ENCODE data around the gene DTNBP1. TPM values are rescaled to one million over a fixed set of nuclear protein-coding genes. Genes with fewer than 3 reads are reported as not detected.

Gene DTNBP1
- total and polyA plus RNA-seq, 4 donors: 26.2 to 37.1 (median 27.6) TPM

GRCh38 chr6:15638373-15638772, 24.5 kb downstream of the DTNBP1 start:
- Histone ChIP-seq H3K9me3 (ENCODE audit: control insufficient read depth, low read length) (no peaks in the 10 kb centered on the region), H3K27me3 (ENCODE audit: control insufficient read depth in 1 of 2, insufficient read depth in 2 of 2, low read length in 1 of 2) (no peaks in the 10 kb centered on the region), H3K4me3 (ENCODE audit: low read length in 2 of 2) (no peak overlapping the region), H3K27ac (ENCODE audit: low read depth in 1 of 2, low read length in 2 of 2) (no peak overlapping the region), H3K36me3 (ENCODE audit: control insufficient read depth in 1 of 2, insufficient read depth in 2 of 2, low read length in 1 of 2) (no peaks in the 10 kb centered on the region), H3K4me1 (ENCODE audit: control insufficient read depth in 1 of 2, insufficient read depth in 2 of 2, low read length in 2 of 2) (no peaks in the 10 kb centered on the region)
- DNase-seq: no peak
- ATAC-seq (ENCODE audit: low FRiP score): no peak
- intact Hi-C loops (cut with DNase I): no loop called here

GRCh38 chr6:15631432-15631831, 31.4 kb downstream of the DTNBP1 start:
- H3K4me1 ChIP-seq (ENCODE audit: control insufficient read depth in 1 of 2, insufficient read depth in 2 of 2, low read length in 2 of 2): no peaks in the 10 kb centered on the region
- DNase-seq (no peak), ATAC-seq (ENCODE audit: low FRiP score) (no peak)
- no peaks in the 10 kb centered on the region for H3K36me3 ChIP-seq (ENCODE audit: control insufficient read depth in 1 of 2, insufficient read depth in 2 of 2, low read length in 1 of 2)
- 85% methylated on average over 2 of the region's 2 CpGs for WGBS, 2 donors
- intact Hi-C loops (cut with DNase I): no loop called here
- no peak overlapping the region for H3K27ac ChIP-seq (ENCODE audit: low read depth in 1 of 2, low read length in 2 of 2)
- no peak overlapping the region for H3K4me3 ChIP-seq (ENCODE audit: low read length in 2 of 2)
- H3K9me3 ChIP-seq (ENCODE audit: control insufficient read depth, low read length): no peaks in the 10 kb centered on the region
- no peaks in the 10 kb centered on the region for H3K27me3 ChIP-seq (ENCODE audit: control insufficient read depth in 1 of 2, insufficient read depth in 2 of 2, low read length in 1 of 2)

GRCh38 chr6:15630202-15630601, 32.6 kb downstream of the DTNBP1 start:
- no peak for DNase-seq
- 25 to 56% methylated on average over 1 of the region's 1 CpG for WGBS, 2 donors
- no peaks in the 10 kb centered on the region for H3K4me1 ChIP-seq (ENCODE audit: control insufficient read depth in 1 of 2, insufficient read depth in 2 of 2, low read length in 2 of 2)
- no peak for ATAC-seq (ENCODE audit: low FRiP score)
- H3K9me3 ChIP-seq (ENCODE audit: control insufficient read depth, low read length): no peaks in the 10 kb centered on the region
- no peaks in the 10 kb centered on the region for H3K36me3 ChIP-seq (ENCODE audit: control insufficient read depth in 1 of 2, insufficient read depth in 2 of 2, low read length in 1 of 2)
- H3K27me3 ChIP-seq (ENCODE audit: control insufficient read depth in 1 of 2, insufficient read depth in 2 of 2, low read length in 1 of 2): no peaks in the 10 kb centered on the region
- intact Hi-C loops (cut with DNase I): no loop called here
- no peak overlapping the region for H3K27ac ChIP-seq (ENCODE audit: low read depth in 1 of 2, low read length in 2 of 2)
- no peak overlapping the region for H3K4me3 ChIP-seq (ENCODE audit: low read length in 2 of 2)

GRCh38 chr6:15629487-15629886, 33.3 kb downstream of the DTNBP1 start:
- Histone ChIP-seq H3K4me1 (ENCODE audit: control insufficient read depth in 1 of 2, insufficient read depth in 2 of 2, low read length in 2 of 2) (no peaks in the 10 kb centered on the region), H3K27ac (ENCODE audit: low read depth in 1 of 2, low read length in 2 of 2) (no peak overlapping the region), H3K27me3 (ENCODE audit: control insufficient read depth in 1 of 2, insufficient read depth in 2 of 2, low read length in 1 of 2) (no peaks in the 10 kb centered on the region), H3K4me3 (ENCODE audit: low read length in 2 of 2) (no peak overlapping the region), H3K9me3 (ENCODE audit: control insufficient read depth, low read length) (no peaks in the 10 kb centered on the region), H3K36me3 (ENCODE audit: control insufficient read depth in 1 of 2, insufficient read depth in 2 of 2, low read length in 1 of 2) (no peaks in the 10 kb centered on the region)
- no peak for DNase-seq
- intact Hi-C loops (cut with DNase I): loop anchor here (10.0 kb wide), 4 partner anchors 125 to 1505 kb away; no protein-coding TSS in a partner anchor
- ATAC-seq (ENCODE audit: low FRiP score): no peak

GRCh38 chr6:15628499-15629131, 34.2 kb downstream of the DTNBP1 start:
- Histone ChIP-seq H3K27ac (ENCODE audit: low read depth in 1 of 2, low read length in 2 of 2) (no peak overlapping the region), H3K4me1 (ENCODE audit: control insufficient read depth in 1 of 2, insufficient read depth in 2 of 2, low read length in 2 of 2) (no peaks in the 10 kb centered on the region), H3K4me3 (ENCODE audit: low read length in 2 of 2) (no peak overlapping the region), H3K36me3 (ENCODE audit: control insufficient read depth in 1 of 2, insufficient read depth in 2 of 2, low read length in 1 of 2) (no peaks in the 10 kb centered on the region), H3K9me3 (ENCODE audit: control insufficient read depth, low read length) (no peaks in the 10 kb centered on the region), H3K27me3 (ENCODE audit: control insufficient read depth in 1 of 2, insufficient read depth in 2 of 2, low read length in 1 of 2) (no peaks in the 10 kb centered on the region)
- ATAC-seq (ENCODE audit: low FRiP score): no peak
- DNase-seq: no peak
- intact Hi-C loops (cut with DNase I): loop anchor here (10.0 kb wide), 4 partner anchors 124 to 1504 kb away; no protein-coding TSS in a partner anchor
- 89% methylated on average over 7 of the region's 7 CpGs for WGBS, 2 donors

GRCh38 chr6:15627821-15628220, 35.0 kb downstream of the DTNBP1 start:
- H3K9me3 ChIP-seq (ENCODE audit: control insufficient read depth, low read length): no peaks in the 10 kb centered on the region
- no peak overlapping the region for H3K4me3 ChIP-seq (ENCODE audit: low read length in 2 of 2)
- no peaks in the 10 kb centered on the region for H3K36me3 ChIP-seq (ENCODE audit: control insufficient read depth in 1 of 2, insufficient read depth in 2 of 2, low read length in 1 of 2)
- no peak overlapping the region for H3K27ac ChIP-seq (ENCODE audit: low read depth in 1 of 2, low read length in 2 of 2)
- intact Hi-C loops (cut with DNase I): loop anchor here (10.0 kb wide), 4 partner anchors 123 to 1503 kb away; no protein-coding TSS in a partner anchor
- ATAC-seq (ENCODE audit: low FRiP score): no peak
- WGBS, 2 donors: 86 to 93% methylated on average over 2 of the region's 2 CpGs
- H3K4me1 ChIP-seq (ENCODE audit: control insufficient read depth in 1 of 2, insufficient read depth in 2 of 2, low read length in 2 of 2): no peaks in the 10 kb centered on the region
- H3K27me3 ChIP-seq (ENCODE audit: control insufficient read depth in 1 of 2, insufficient read depth in 2 of 2, low read length in 1 of 2): no peaks in the 10 kb centered on the region
- no peak for DNase-seq

- 79 to 82% methylated on average over 8 of the region's 8 CpGs for WGBS, 2 donors
- intact Hi-C loops (cut with DNase I): loop anchor here (10.0 kb wide), 4 partner anchors 122 to 1502 kb away; no protein-coding TSS in a partner anchor
- no peak for ATAC-seq (ENCODE audit: low FRiP score)
These were observed 35.8 kb downstream of the DTNBP1 start for GRCh38 chr6:15626878-15627674.

GRCh38 chr6:15626160-15626559, 36.7 kb downstream of the DTNBP1 start:
- Histone ChIP-seq H3K4me1 (ENCODE audit: control insufficient read depth in 1 of 2, insufficient read depth in 2 of 2, low read length in 2 of 2) (no peaks in the 10 kb centered on the region), H3K4me3 (ENCODE audit: low read length in 2 of 2) (no peak overlapping the region), H3K27me3 (ENCODE audit: control insufficient read depth in 1 of 2, insufficient read depth in 2 of 2, low read length in 1 of 2) (no peaks in the 10 kb centered on the region), H3K36me3 (ENCODE audit: control insufficient read depth in 1 of 2, insufficient read depth in 2 of 2, low read length in 1 of 2) (no peaks in the 10 kb centered on the region), H3K27ac (ENCODE audit: low read depth in 1 of 2, low read length in 2 of 2) (no peak overlapping the region), H3K9me3 (ENCODE audit: control insufficient read depth, low read length) (no peaks in the 10 kb centered on the region)
- intact Hi-C loops (cut with DNase I): loop anchor here (10.0 kb wide), 4 partner anchors 121 to 1501 kb away; no protein-coding TSS in a partner anchor
- DNase-seq (no peak), ATAC-seq (ENCODE audit: low FRiP score) (no peak)
- WGBS, 2 donors: 90 to 97% methylated on average over 1 of the region's 1 CpG

More at GRCh38 chr6:15626878-15627674, 35.8 kb downstream of the DTNBP1 start:
- Histone ChIP-seq H3K9me3 (ENCODE audit: control insufficient read depth, low read length) (no peaks in the 10 kb centered on the region), H3K4me3 (ENCODE audit: low read length in 2 of 2) (no peak overlapping the region), H3K27me3 (ENCODE audit: control insufficient read depth in 1 of 2, insufficient read depth in 2 of 2, low read length in 1 of 2) (no peaks in the 10 kb centered on the region), H3K4me1 (ENCODE audit: control insufficient read depth in 1 of 2, insufficient read depth in 2 of 2, low read length in 2 of 2) (no peaks in the 10 kb centered on the region), H3K27ac (ENCODE audit: low read depth in 1 of 2, low read length in 2 of 2) (no peak overlapping the region), H3K36me3 (ENCODE audit: control insufficient read depth in 1 of 2, insufficient read depth in 2 of 2, low read length in 1 of 2) (no peaks in the 10 kb centered on the region)
- DNase-seq: no peak
